GM21786 (cell line): Measurements from ENCODE around the gene SLC7A6.
A peak's percentile ranks its signal among the peaks of the same experiment; 100 is the strongest.

Source experiments
- ATAC-seq: cut with Tn5 transposase; IDR thresholded peaks from one replicate; pipeline ENCODE4 v1.9.1; 2021; ENCODE audit not compliant: unreplicated experiment

The SLC7A6 gene

DNA sequence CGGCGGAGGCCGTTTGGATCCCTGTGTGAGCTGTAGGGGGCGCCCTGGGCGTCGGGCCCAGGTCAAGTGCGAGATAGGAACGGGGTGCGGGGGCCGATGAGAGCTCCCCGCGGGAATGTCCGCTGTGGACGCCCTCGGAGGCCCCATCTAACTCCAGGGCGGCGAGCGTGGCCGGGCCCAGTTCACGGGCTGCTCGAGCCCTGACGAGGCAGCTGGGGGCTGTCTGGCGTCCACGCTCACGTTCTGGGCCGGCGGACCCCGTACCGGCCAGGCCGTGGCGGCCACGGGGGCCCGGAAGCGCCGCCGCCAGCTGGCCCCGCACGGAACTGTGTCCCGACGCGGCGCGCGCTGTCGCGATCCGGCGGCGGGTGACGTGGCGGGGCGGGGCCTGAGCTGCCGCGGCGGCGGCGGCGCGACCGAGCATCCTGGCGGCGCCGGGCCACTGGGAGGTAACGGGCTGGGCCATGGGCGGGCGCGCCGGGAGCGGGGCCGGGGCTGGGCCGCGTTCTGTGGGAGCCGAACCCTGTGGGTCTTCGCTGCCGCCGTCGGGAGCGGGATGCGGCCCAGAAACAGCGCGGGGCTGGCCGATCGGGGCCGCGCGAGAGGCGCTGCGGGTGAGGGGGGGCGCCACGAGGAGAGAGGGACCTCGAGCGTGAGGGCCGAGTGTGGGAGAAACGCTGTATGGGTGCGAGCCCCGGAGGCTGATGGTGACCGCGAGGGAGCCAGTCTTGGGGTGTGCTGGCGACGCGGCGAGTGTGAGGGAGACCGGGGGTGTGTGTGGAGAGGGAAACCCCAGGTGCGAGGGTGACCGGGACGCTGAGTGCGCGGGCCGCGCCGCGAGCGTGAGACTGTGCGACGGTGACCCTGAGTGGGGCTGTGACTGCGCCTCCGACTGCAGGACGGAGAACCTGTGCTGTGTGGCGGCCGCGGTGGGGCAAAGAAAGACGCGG is at the start of gene SLC7A6:
TSS of gene SLC7A6 (plus strand) at position 399 of the 950 bp plus-strand sequence. CDS start 10,201 bp downstream, outside the sequence.
- ATAC-seq, result peak; percentile 49

- no peak for ATAC-seq
Measured at GRCh38 chr16:68214726-68215125, 49.6 kb upstream of the SLC7A6 start.

DNA sequence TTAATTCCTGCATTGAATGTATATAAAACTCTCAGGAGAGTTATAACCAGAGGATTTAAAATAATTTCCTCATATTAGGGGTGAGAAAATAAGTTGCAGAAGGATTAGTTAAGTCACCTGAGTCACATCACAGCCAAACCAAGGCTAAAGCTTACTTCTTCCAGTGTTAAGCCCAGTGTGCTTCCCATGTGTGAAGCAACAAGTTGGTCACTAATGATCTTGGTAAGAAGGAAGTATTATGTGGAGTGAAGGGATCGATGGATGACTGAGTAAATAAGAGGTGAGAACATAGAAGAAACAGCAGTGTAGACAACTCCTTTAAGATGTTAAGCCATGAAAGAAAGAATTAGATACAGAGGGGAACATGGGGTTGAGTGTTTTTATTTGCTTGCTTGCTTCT is 49.0 kb upstream of the SLC7A6 start:
- ATAC-seq, result no peak

- no peak for ATAC-seq
Measured at GRCh38 chr16:68216240-68216639, 48.1 kb upstream of the SLC7A6 start.

- ATAC-seq, result no peak
Measured at GRCh38 chr16:68217506-68217905, 46.8 kb upstream of the SLC7A6 start.

DNA sequence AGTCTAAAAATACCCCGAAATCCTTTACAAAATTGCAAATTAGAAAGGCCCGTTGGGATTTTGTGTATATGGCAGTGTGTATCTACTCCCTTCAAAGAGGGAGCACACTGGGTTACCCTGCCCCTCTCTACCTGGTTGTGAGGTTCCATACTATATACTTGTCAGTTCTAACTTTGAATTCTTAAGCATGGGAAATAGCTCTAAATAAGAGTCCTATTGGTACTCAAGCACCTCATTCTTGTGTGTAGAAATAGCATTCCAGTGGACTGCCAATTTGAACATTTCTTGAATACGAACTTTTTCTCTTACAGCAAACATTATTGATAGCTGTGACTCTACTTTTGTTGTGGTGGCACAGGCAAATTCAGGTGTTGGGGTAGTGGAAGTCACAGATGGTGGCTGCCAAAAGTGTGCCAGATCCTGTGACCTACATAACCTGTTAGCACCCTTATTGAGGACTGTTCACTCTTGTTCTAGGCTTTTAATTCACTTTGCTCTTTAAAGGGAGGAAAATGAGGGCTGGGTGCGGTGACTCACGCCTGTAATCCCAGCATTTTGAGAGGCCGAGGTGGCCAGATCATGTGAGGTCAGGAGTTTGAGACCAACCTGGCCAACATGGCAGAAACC is 44.5 kb upstream of the SLC7A6 start:
- no peak for ATAC-seq

DNA sequence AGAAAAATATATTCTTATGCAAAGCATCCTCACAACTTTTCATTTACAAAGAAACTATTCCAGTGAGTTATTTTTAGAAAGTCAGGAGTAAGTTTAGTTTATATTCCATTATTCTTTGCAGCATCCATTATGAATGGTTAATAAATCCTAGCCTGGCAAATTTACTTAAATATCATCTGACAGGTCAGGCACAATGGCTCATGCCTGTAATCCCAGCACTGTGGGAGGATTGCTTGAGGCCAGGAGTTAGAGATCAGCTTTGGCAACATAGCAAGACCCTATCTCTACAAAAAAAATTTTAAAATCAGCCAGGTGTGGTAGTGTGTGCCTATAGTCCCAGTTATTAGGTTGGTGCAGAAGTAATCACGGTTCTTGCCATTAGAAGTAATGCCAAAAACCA is 41.3 kb upstream of the SLC7A6 start:
- ATAC-seq, result no peak

- no peak for ATAC-seq
Measured at GRCh38 chr16:68226116-68226515, 38.2 kb upstream of the SLC7A6 start.

DNA sequence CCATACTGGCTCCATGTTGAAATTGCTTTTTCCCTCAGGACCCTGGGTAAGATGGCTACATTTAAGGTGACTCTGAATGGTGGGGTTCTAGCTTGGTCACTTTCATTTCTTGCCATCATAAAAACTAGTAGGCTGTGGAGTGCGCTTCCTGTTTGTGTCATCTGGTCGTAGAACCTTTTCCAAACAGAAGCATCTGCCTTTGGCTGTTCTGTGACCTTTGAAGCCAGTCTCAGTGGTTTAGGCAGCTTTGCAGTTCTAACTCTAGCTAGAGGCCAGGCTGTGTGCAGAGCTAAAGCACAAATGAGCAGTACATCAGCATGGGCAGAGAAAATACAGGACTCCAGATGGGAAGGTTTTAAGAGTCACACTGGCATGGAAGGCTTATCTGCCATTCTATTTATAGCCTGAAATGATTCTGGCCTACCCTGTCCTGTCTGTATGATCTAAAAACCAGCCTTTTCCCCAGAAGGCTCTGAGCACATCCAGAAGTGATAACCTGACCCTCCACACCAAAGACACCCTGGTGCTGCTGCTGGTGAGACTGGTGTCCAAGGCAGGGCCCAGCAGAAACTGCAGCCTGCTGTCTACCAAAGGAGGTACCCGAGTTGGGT is 37.0 kb upstream of the SLC7A6 start:
- no peak for ATAC-seq

DNA sequence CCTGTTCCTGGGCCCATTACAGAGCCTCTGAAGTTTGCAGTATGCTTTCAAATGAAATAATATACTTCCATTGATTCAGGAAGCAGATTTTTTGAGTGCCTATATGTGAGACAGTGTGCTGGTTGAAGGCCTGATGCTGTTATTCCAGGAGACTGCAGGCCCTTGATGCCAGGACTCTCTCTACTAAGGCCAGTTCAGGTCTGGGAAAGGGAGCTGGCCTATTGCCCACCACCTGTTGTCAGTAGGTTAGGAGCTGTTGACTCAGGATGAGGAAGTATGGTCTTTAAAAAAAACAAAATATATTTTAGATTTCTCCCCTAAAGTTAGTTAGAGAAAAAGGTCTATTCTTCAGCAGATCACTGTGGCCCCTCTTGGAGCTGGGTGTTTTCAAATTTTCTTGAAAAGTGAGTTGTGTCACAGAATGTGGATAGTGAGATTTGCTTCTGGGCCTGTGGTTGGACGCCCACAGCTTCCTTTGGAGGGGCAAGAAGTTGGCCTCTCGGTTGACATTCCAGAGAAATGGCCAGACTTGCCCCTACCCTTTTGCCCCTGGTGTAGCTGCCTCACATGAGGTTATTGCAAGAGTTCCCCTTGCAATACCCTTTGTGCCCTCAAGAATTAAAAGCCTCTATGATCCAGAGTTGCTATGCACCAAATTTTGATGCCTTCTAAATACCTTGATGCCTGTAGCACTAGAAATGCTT is 36.3 kb upstream of the SLC7A6 start:
- no peak for ATAC-seq

GRCh38 chr16:68228652-68229051 is 35.7 kb upstream of the SLC7A6 start:
- ATAC-seq, result no peak

DNA sequence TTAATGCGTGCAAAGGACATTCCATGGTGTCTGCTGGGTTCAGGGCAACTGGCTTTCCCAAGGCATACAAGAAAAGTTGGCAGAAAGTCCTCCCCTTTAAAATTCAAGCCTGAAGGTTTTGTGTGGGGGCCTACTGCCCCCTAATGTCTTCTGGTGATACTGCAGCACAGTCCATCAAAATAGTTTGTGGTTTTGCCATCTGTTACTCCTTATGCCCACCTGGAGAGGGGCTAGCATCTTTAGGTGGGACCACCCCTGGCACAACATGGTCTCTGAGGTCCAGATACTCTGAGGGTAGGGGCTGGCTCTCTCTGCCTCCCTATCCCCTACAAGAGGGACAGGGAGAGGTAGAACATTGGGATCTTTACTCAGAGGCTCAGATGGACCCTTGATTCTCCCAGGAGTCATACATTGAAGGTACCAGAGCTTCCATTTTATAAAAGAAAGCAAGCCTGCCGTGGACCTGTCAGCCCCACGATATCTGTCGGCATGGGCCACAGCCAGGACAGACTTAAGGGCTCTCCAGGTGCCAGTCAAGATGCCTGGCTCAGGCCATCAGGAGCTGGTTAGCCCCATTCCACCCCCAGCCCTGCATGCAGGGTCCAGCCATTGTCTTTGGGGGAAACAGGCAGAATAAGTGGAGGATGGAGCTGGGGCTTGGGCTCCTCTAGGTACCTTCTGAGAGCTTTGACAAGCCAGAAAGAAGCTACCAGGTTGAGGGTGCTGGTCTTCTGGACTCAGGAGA is 34.7 kb upstream of the SLC7A6 start:
- no peak for ATAC-seq

DNA sequence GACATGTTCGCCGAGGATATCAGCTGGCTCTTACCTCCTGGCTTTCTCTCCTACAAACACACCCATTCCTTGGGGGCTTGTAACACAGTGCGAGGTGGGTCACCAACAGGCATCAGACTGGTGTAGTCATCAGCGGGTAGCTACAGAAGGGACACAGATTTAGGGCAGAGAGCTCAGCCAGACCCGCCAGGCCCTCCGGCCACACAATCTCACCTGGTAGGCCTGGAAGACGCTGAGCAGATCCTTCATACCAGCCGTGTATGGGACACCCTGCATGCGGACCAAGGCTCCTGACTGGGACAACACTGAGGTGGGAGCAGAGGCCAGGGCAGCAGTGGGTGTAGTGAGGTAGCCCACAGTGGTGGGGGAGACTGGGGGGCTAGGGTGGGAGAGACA is 34.2 kb upstream of the SLC7A6 start:
- no peak for ATAC-seq

- no peak for ATAC-seq
Measured at GRCh38 chr16:68230956-68231355, 33.4 kb upstream of the SLC7A6 start.

- no peak for ATAC-seq
Measured at GRCh38 chr16:68231384-68232136, 32.8 kb upstream of the SLC7A6 start.

- no peak for ATAC-seq
Measured at GRCh38 chr16:68232335-68232734, 32.0 kb upstream of the SLC7A6 start.

DNA sequence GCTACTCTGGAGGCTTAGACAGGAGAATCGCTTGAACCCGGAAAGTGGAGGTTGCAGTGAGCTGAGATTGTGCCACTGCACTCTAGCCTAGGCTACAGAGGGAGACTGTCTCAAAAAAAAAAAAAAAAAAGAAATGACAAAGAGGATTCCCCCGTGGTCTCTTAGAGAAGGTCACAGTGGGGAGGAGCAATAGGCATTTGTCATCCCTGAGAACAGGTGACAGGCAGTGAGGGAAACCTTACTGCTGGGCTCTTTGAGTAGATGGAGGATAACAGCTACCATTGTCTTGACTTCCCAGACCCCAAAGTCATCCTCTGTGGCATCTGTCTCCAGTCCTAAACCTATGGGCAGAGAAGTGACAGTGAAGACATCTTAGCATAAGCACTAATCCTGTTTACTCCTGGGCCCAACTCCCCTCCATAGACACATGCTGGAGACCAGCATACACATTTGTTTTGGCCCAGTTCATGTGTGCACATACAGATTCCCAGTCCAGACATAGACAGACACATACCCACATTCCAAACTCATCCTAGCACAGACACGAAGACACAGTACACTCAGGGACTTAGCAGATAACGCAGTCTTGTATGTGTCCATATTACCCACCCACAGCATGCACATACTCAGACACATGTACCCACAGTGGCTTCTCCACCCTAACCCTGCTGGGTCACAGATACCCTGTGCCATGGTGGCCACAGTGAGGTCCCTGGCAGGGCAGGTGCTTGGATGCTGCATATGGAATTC is 31.1 kb upstream of the SLC7A6 start:
- no peak for ATAC-seq

- no peak for ATAC-seq
Measured at GRCh38 chr16:68233835-68234187, 30.5 kb upstream of the SLC7A6 start.
